ENCODE data around the gene JAG1. TPM values are rescaled to one million over a fixed set of nuclear protein-coding genes. Genes with fewer than 3 reads are reported as not detected.

Gene JAG1
- polyA plus RNA-seq, 1 donor (not counting 4 experiments of a cell fraction or from before 2014, with no cell fraction given), result 84.2 TPM

DNA sequence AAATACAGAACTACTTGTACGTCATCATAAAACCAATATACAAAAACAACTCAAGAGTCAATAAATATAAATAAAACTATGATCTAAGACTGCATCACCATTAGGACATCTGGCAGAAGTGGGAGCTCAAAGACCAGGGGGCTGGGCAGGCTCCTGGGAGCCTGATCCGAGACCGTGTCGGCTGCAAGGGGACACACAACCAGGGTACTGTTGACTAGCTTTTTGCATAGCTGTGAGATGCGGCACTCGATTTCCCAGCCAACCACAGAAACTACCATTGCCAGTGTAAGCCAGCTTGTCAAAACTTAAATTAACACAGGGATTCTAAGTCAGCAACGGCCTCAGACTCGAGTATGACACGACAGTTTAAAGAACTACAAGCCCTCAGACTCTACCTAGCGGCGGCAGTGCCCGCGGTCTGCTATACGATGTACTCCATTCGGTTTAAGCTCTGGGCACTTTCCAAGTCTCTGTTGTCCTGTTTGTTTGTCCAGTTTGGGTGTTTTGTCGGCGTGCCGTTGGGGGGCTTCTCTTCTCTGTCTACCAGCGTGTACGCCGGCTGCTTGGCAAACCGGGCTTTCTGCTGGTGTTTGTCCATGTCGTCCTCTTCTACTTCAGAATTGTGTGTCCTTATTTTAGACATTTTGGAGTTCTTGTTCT is 34.6 kb downstream of the JAG1 start:
- dilution Hi-C loops (cut with MboI; ENCODE audit: extremely low pct_ligation_motif_present, low sequenced_read_pairs), result no loop called here
- Histone ChIP-seq H3K36me3 (ENCODE audit: control insufficient read depth in 2 of 2, extremely low read depth in 1 of 2, insufficient read depth in 2 of 2, low read length in 2 of 2) (peaks cover 42 to 63% of the 10 kb centered on the region in 2 experiments), H3K79me2 (ENCODE audit: control insufficient read depth, insufficient read depth, low read length) (peaks cover 39% of the 10 kb centered on the region), H3K9me1 (ENCODE audit: control insufficient read depth, extremely low read depth, insufficient read depth, low read length) (peaks cover 3% of the 10 kb centered on the region), H3K4me3 (ENCODE audit: control insufficient read depth in 2 of 3, extremely low read depth in 1 of 3, insufficient read depth in 2 of 3, low read depth in 1 of 3, low read length in 3 of 3) (no peak overlapping the region), H3K9me3 (ENCODE audit: control insufficient read depth, low read depth, low read length) (no peaks in the 10 kb centered on the region), H3K4me1 (ENCODE audit: control insufficient read depth, extremely low read depth, insufficient read depth, low read length) (peaks cover 80% of the 10 kb centered on the region), H3K9ac (ENCODE audit: control insufficient read depth, extremely low read depth, insufficient read depth, low read length) (no peak overlapping the region), H4K20me1 (ENCODE audit: control insufficient read depth, extremely low read depth, insufficient read depth, low read length) (peaks cover 17% of the 10 kb centered on the region), H3K27me3 (ENCODE audit: control insufficient read depth, extremely low read depth, insufficient read depth, low read length) (no peaks in the 10 kb centered on the region), H2AFZ (ENCODE audit: control insufficient read depth, low read length) (no peak overlapping the region), H3K27ac (ENCODE audit: control insufficient read depth, insufficient read depth, low read length) (peak overlapping the region; percentile 23), H3K4me2 (ENCODE audit: control insufficient read depth, extremely low read depth, insufficient read depth, low read depth, low read length) (no peak overlapping the region)
- no peak for TF ChIP-seq EZH2 (IDR thresholded peaks at IDR 0.05; ENCODE audit: low read length)
- TF ChIP-seq, protein P1, sequence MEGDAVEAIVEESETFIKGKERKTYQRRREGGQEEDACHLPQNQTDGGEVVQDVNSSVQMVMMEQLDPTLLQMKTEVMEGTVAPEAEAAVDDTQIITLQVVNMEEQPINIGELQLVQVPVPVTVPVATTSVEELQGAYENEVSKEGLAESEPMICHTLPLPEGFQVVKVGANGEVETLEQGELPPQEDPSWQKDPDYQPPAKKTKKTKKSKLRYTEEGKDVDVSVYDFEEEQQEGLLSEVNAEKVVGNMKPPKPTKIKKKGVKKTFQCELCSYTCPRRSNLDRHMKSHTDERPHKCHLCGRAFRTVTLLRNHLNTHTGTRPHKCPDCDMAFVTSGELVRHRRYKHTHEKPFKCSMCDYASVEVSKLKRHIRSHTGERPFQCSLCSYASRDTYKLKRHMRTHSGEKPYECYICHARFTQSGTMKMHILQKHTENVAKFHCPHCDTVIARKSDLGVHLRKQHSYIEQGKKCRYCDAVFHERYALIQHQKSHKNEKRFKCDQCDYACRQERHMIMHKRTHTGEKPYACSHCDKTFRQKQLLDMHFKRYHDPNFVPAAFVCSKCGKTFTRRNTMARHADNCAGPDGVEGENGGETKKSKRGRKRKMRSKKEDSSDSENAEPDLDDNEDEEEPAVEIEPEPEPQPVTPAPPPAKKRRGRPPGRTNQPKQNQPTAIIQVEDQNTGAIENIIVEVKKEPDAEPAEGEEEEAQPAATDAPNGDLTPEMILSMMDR (optimal IDR thresholded peaks at IDR 0.05 in 1 of 3, IDR thresholded peaks at IDR 0.05 in 1 of 3, conservative IDR thresholded peaks at IDR 0.05 in 1 of 3; ENCODE audit: extremely low read depth in 1 of 3, insufficient read depth in 2 of 3, low read length in 3 of 3), result no peak
- FAIRE-seq (no peak), DNase-seq (ENCODE audit: low read depth, low spot score) (no peak)

DNA sequence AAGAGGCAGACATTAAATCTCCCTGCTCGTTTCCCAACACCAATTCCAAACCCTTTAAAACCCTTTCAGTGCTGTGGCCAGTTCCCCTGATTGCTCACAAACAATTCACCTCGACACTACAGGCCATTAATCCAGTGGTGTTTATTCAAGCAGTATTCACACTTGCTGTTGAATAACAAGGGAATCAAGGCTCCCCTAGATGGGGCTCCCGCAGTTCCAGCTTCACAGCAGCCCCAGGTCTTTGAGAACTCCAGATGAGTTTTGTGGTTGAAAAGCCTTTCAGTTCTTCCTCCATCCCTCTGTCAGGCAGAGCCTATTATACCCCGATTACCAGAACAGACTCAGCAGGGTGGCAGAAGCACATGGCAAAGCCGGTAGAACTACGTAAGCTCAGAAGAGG is 36.2 kb downstream of the JAG1 start:
- Histone ChIP-seq H3K9me1 (ENCODE audit: control insufficient read depth, extremely low read depth, insufficient read depth, low read length) (peaks cover 7% of the 10 kb centered on the region), H3K4me1 (ENCODE audit: control insufficient read depth, extremely low read depth, insufficient read depth, low read length) (peaks cover 80% of the 10 kb centered on the region), H3K27me3 (ENCODE audit: control insufficient read depth, extremely low read depth, insufficient read depth, low read length) (no peaks in the 10 kb centered on the region), H3K4me3 (ENCODE audit: control insufficient read depth in 2 of 3, extremely low read depth in 1 of 3, insufficient read depth in 2 of 3, low read depth in 1 of 3, low read length in 3 of 3) (no peak overlapping the region), H3K4me2 (ENCODE audit: control insufficient read depth, extremely low read depth, insufficient read depth, low read depth, low read length) (peak overlapping the region; percentile 33), H4K20me1 (ENCODE audit: control insufficient read depth, extremely low read depth, insufficient read depth, low read length) (peaks cover 14% of the 10 kb centered on the region), H2AFZ (ENCODE audit: control insufficient read depth, low read length) (no peak overlapping the region), H3K27ac (ENCODE audit: control insufficient read depth, insufficient read depth, low read length) (peak overlapping the region; percentile 83), H3K9ac (ENCODE audit: control insufficient read depth, extremely low read depth, insufficient read depth, low read length) (peak overlapping the region; percentile 56), H3K36me3 (ENCODE audit: control insufficient read depth in 2 of 2, extremely low read depth in 1 of 2, insufficient read depth in 2 of 2, low read length in 2 of 2) (peaks cover 34 to 47% of the 10 kb centered on the region in 2 experiments), H3K79me2 (ENCODE audit: control insufficient read depth, insufficient read depth, low read length) (peaks cover 32% of the 10 kb centered on the region), H3K9me3 (ENCODE audit: control insufficient read depth, low read depth, low read length) (no peaks in the 10 kb centered on the region)
- FAIRE-seq (no peak), DNase-seq (ENCODE audit: low read depth, low spot score) (no peak)
- no peak for TF ChIP-seq EZH2 (IDR thresholded peaks at IDR 0.05; ENCODE audit: low read length)
- TF ChIP-seq, protein P1 (optimal IDR thresholded peaks at IDR 0.05 in 1 of 3, IDR thresholded peaks at IDR 0.05 in 1 of 3, conservative IDR thresholded peaks at IDR 0.05 in 1 of 3; ENCODE audit: extremely low read depth in 1 of 3, insufficient read depth in 2 of 3, low read length in 3 of 3), result no peak
- dilution Hi-C loops (cut with MboI; ENCODE audit: extremely low pct_ligation_motif_present, low sequenced_read_pairs), result no loop called here
